Measurements from ENCODE around the gene FAM83D.

Gene FAM83D

GRCh38 chr20:38890497-38890818 is 35.8 kb upstream of the FAM83D start:
- Histone ChIP-seq H3K9me3 (ENCODE audit: control insufficient read depth, insufficient read depth, low read length) (no peaks in the 10 kb centered on the region), H3K4me1 (ENCODE audit: insufficient read depth, low read length) (no peaks in the 10 kb centered on the region; the same call in 1 of the 2 replicates), H3K36me3 (ENCODE audit: insufficient read depth, low read length) (no peaks in the 10 kb centered on the region), H3K9ac (ENCODE audit: low read depth, low read length) (no peak overlapping the region)

- Histone ChIP-seq H3K9me3 (ENCODE audit: control insufficient read depth, insufficient read depth, low read length) (no peaks in the 10 kb centered on the region), H3K9ac (ENCODE audit: low read depth, low read length) (no peak overlapping the region), H3K4me1 (ENCODE audit: insufficient read depth, low read length) (no peaks in the 10 kb centered on the region; the same call in 1 of the 2 replicates), H3K36me3 (ENCODE audit: insufficient read depth, low read length) (no peaks in the 10 kb centered on the region)
Observed at GRCh38 chr20:38892091-38892981, 33.9 kb upstream of the FAM83D start.

- Histone ChIP-seq H3K9ac (ENCODE audit: low read depth, low read length) (no peak overlapping the region), H3K36me3 (ENCODE audit: insufficient read depth, low read length) (no peaks in the 10 kb centered on the region), H3K9me3 (ENCODE audit: control insufficient read depth, insufficient read depth, low read length) (no peaks in the 10 kb centered on the region), H3K4me1 (ENCODE audit: insufficient read depth, low read length) (no peaks in the 10 kb centered on the region; the same call in 1 of the 2 replicates)
Observed at GRCh38 chr20:38893056-38893564, 33.1 kb upstream of the FAM83D start.

- Histone ChIP-seq H3K4me1 (ENCODE audit: insufficient read depth, low read length) (no peaks in the 10 kb centered on the region; the same call in 1 of the 2 replicates), H3K36me3 (ENCODE audit: insufficient read depth, low read length) (no peaks in the 10 kb centered on the region), H3K9me3 (ENCODE audit: control insufficient read depth, insufficient read depth, low read length) (no peaks in the 10 kb centered on the region), H3K9ac (ENCODE audit: low read depth, low read length) (no peak overlapping the region)
Observed at GRCh38 chr20:38893565-38894090, 32.6 kb upstream of the FAM83D start.

GRCh38 chr20:38894091-38894847 is 31.9 kb upstream of the FAM83D start:
- no peaks in the 10 kb centered on the region for H3K9me3 ChIP-seq (ENCODE audit: control insufficient read depth, insufficient read depth, low read length)
- H3K4me1 ChIP-seq (ENCODE audit: insufficient read depth, low read length) = no peaks in the 10 kb centered on the region; the same call in 1 of the 2 replicates
- H3K9ac ChIP-seq (ENCODE audit: low read depth, low read length) = no peak overlapping the region
- no peaks in the 10 kb centered on the region for H3K36me3 ChIP-seq (ENCODE audit: insufficient read depth, low read length)

- Histone ChIP-seq H3K9me3 (ENCODE audit: control insufficient read depth, insufficient read depth, low read length) (no peaks in the 10 kb centered on the region), H3K36me3 (ENCODE audit: insufficient read depth, low read length) (no peaks in the 10 kb centered on the region), H3K9ac (ENCODE audit: low read depth, low read length) (no peak overlapping the region), H3K4me1 (ENCODE audit: insufficient read depth, low read length) (no peaks in the 10 kb centered on the region; the same call in 1 of the 2 replicates)
Observed at GRCh38 chr20:38895098-38895949, 30.9 kb upstream of the FAM83D start.

- Histone ChIP-seq H3K9ac (ENCODE audit: low read depth, low read length) (no peak overlapping the region), H3K4me1 (ENCODE audit: insufficient read depth, low read length) (no peaks in the 10 kb centered on the region; the same call in 1 of the 2 replicates), H3K9me3 (ENCODE audit: control insufficient read depth, insufficient read depth, low read length) (no peaks in the 10 kb centered on the region), H3K36me3 (ENCODE audit: insufficient read depth, low read length) (no peaks in the 10 kb centered on the region)
Observed at GRCh38 chr20:38896009-38896594, 30.1 kb upstream of the FAM83D start.

GRCh38 chr20:38897267-38897666 is 28.9 kb upstream of the FAM83D start:
- no peaks in the 10 kb centered on the region for H3K36me3 ChIP-seq (ENCODE audit: insufficient read depth, low read length)

GRCh38 chr20:38900606-38901005 is 25.6 kb upstream of the FAM83D start:
- no peaks in the 10 kb centered on the region; the same call in 1 of the 2 replicates for H3K36me3 ChIP-seq (ENCODE audit: insufficient read depth, low read length)
- H3K9me3 ChIP-seq (ENCODE audit: control insufficient read depth, insufficient read depth, low read length) = no peaks in the 10 kb centered on the region
- H3K9ac ChIP-seq (ENCODE audit: low read depth, low read length) = no peak overlapping the region
- H3K4me1 ChIP-seq (ENCODE audit: insufficient read depth, low read length) = no peaks in the 10 kb centered on the region

More at GRCh38 chr20:38897267-38897666, 28.9 kb upstream of the FAM83D start:
- no peaks in the 10 kb centered on the region; the same call in 1 of the 2 replicates for H3K4me1 ChIP-seq (ENCODE audit: insufficient read depth, low read length)
- H3K9me3 ChIP-seq (ENCODE audit: control insufficient read depth, insufficient read depth, low read length) = no peaks in the 10 kb centered on the region
- H3K9ac ChIP-seq (ENCODE audit: low read depth, low read length) = no peak overlapping the region

- H3K36me3 ChIP-seq (ENCODE audit: insufficient read depth, low read length) = no peaks in the 10 kb centered on the region; the same call in 1 of the 2 replicates
Observed at GRCh38 chr20:38902601-38903000, 23.6 kb upstream of the FAM83D start.

GRCh38 chr20:38903335-38903734 is 22.9 kb upstream of the FAM83D start:
- no peak overlapping the region for H3K9ac ChIP-seq (ENCODE audit: low read depth, low read length)
- no peaks in the 10 kb centered on the region; the same call in 1 of the 2 replicates for H3K36me3 ChIP-seq (ENCODE audit: insufficient read depth, low read length)
- no peaks in the 10 kb centered on the region for H3K4me1 ChIP-seq (ENCODE audit: insufficient read depth, low read length)
- H3K9me3 ChIP-seq (ENCODE audit: control insufficient read depth, insufficient read depth, low read length) = no peaks in the 10 kb centered on the region

More at GRCh38 chr20:38902601-38903000, 23.6 kb upstream of the FAM83D start:
- no peaks in the 10 kb centered on the region for H3K4me1 ChIP-seq (ENCODE audit: insufficient read depth, low read length)
- no peak overlapping the region for H3K9ac ChIP-seq (ENCODE audit: low read depth, low read length)
- no peaks in the 10 kb centered on the region for H3K9me3 ChIP-seq (ENCODE audit: control insufficient read depth, insufficient read depth, low read length)

GRCh38 chr20:38905375-38905774 is 20.8 kb upstream of the FAM83D start:
- no peaks in the 10 kb centered on the region for H3K9me3 ChIP-seq (ENCODE audit: control insufficient read depth, insufficient read depth, low read length)
- no peaks in the 10 kb centered on the region for H3K4me1 ChIP-seq (ENCODE audit: insufficient read depth, low read length)
- no peaks in the 10 kb centered on the region; the same call in 1 of the 2 replicates for H3K36me3 ChIP-seq (ENCODE audit: insufficient read depth, low read length)
- no peak overlapping the region for H3K9ac ChIP-seq (ENCODE audit: low read depth, low read length)

- H3K9ac ChIP-seq (ENCODE audit: low read depth, low read length) = no peak overlapping the region
- H3K36me3 ChIP-seq (ENCODE audit: insufficient read depth, low read length) = no peaks in the 10 kb centered on the region; the same call in 1 of the 2 replicates
- H3K9me3 ChIP-seq (ENCODE audit: control insufficient read depth, insufficient read depth, low read length) = no peaks in the 10 kb centered on the region
- H3K4me1 ChIP-seq (ENCODE audit: insufficient read depth, low read length) = no peaks in the 10 kb centered on the region
Observed at GRCh38 chr20:38907918-38908677, 18.1 kb upstream of the FAM83D start.
